GM19372 (cell line): ENCODE measurements around the gene SLC7A14.

Source experiments
- ATAC-seq: cut with Tn5 transposase; IDR thresholded peaks from one replicate; pipeline ENCODE4 v1.9.1; 2021; ENCODE audit warnings: mild to moderate bottlenecking, low read depth, moderate library complexity; ENCODE audit not compliant: unreplicated experiment

SLC7A14 gene

DNA sequence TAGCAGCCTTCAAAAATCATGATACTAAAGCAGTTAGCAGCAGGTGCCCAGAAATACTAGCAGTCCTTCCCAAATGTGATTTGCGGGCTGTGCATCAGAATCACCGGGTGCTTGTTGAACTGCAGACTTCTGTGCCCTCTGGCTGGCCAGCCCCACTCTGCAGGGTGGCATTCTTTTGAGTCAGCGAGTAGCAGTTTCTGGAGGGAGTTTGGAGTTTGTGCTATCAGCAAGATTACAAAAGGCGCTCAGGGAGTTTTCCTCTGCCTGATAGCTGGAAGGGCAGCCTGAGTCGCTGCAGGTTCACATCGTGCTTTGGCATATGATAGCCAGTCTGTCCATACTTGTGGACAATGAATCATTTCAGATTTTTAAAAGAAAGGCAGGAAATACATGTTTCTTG lies 109.6 kb downstream of the SLC7A14 start:
- ATAC-seq = no peak

DNA sequence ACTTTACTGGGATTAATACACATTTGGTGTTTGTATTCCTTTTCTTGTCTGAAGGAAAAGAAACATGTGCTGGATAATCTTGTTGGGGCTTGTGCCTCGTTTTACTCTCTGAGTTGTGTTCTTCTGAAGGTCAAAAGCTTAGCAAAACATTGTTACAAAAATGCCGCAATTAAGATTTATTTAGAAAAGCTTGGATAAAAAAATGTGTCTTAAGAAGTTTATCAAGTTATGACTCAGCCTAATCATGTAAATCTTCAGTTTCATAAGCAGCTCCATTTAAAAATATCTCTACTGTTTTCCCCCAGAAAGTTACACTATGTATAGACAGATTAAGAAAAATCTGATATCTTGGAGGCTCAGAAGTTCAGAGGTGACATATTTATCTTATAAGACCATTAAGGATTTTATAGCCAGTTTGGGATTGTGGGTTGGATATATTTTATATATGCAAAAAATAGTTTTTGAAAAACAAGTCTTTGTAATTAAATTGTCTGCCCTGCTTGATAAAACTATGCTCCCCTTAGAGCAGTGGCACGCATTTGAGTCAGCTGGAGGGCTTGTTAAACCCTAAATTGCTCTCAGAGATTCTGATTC lies 110.7 kb downstream of the SLC7A14 start:
- no peak for ATAC-seq

- ATAC-seq = no peak
Observed at GRCh38 chr3:170473358-170473757, 112.5 kb downstream of the SLC7A14 start.

GRCh38 chr3:170471149-170471548 lies 114.7 kb downstream of the SLC7A14 start:
- no peak for ATAC-seq

DNA sequence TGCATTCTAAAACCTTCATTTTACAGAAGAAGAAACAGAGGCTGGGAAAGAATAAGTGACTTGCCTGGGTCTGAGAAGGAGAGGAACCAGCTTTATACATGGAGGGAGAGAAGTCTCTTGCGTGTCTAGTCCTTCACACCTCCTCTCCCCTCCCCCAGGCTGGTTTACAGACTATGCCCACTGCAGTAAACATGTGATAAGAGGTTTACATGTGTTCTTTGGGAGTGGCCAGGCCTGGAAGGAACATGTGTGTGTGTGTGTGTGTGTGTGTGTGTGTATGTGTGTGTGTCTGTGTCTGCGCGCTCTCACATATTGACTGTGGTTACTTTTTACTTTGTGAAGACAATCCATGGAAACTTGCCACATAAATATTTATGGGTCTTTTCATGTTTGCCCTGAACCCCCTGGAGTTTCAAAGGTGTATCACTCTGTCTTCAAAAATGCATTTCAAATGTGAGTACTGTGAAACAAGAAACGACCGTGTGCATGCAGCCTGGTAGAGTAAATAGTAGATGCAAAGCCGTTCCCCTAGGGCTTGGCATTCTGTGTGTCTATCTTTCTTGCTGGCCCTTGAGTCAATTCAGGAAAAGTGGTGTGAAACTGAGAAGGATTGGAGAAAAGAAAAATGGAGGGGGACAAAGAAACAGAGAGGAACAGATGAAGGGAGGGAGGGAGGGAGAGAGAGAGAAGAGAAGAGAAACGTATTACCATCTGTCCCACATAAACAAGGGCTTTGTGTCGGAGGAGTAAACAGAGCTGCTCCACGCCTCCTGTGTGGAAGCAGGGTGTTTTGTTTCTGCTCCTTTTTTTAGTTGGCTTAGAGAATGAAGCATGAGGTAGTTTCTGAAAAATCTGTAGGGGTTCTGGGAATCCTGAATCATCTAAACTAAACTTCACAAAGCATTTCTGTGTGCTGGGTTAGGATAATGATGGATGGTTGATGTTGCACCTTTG lies 115.5 kb downstream of the SLC7A14 start:
- no peak for ATAC-seq

DNA sequence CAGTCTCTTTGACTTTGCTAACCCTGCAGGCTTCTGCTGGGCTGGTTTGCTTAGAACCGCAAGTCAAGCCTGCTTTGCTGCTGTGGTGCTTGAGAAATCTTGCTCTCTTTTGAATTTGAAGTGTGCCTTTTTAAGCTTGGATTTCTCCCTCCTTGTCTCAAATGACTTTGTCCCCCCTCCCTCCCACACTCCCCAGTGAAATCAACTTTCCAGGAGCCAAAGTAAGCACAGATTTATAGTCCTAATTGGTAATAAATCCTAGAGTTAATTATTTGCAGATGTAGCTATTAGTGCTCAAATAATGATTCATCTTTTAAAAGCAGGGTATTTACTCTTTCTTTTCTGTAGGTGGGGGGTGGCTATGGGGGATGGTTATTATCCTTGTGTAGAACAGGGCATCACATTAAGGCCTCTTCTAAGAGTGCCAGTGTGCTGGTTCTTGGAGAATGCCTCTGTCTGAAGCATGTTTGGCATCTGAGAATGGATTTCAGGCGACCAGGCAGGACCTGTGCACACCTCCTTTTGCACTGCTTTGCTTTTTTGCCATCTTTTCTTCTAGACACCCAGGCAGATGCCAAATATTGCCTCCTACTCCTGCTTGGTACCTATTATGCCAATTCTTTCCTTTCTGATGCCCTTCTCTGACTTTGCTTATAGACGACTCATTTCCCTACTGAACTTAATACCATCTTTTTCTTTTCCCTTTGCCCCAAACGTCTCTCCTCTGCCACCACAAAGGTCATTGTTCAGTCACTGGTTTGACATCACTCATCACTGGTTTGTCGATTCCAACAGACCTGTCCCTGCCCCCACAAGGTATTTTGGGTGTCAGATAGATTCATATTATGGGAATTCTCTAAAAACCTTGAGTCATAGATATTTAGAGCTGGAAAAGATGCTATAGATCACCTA lies 116.5 kb downstream of the SLC7A14 start:
- no peak for ATAC-seq

GRCh38 chr3:170467571-170468147 lies 118.2 kb downstream of the SLC7A14 start:
- no peak for ATAC-seq

GRCh38 chr3:170467007-170467406 lies 118.9 kb downstream of the SLC7A14 start:
- ATAC-seq = no peak

- ATAC-seq = no peak
Observed at GRCh38 chr3:170465955-170466354, 119.9 kb downstream of the SLC7A14 start.

DNA sequence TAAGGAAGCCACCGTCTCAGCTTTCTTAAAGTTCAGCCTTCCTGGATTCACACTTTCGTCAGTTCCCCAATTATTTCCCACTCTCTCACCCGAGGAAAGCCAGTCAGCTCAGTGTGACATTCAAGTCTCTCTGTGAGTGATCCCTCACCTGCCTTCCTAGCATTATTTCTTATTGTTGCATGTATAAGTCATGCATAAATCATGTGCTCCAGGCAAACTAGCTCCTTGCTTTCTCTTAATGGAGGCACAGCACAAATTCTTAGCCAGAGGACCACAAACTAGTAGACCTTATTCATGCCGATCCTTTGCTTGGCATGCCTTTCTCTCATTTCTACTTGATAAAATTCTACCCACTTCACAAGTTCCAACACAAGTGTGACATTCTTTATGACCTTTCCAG lies 122.9 kb downstream of the SLC7A14 start:
- ATAC-seq = no peak

GRCh38 chr3:170458285-170458684 lies 127.6 kb downstream of the SLC7A14 start:
- no peak for ATAC-seq

DNA sequence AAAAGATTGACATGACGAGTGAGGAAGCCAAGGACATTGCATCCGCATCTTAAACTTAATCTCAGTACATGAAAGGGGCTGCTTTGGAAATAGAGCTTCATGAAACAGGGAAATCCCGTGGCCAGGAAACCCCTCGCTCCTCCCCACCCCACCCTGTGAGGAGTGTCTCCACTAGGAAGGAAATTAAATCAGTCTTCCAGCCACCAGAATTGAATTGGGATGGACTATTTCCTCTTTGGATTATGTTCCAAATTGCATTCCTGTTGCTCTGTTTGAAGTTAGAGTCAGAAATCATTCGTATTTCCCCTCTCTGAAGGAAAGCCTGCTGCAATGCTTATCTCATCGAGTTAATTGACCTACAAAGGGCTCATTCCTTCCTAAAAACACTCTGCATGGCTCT lies 131.4 kb downstream of the SLC7A14 start:
- ATAC-seq = no peak

- ATAC-seq = no peak
Observed at GRCh38 chr3:170450039-170450438, 135.8 kb downstream of the SLC7A14 start.

DNA sequence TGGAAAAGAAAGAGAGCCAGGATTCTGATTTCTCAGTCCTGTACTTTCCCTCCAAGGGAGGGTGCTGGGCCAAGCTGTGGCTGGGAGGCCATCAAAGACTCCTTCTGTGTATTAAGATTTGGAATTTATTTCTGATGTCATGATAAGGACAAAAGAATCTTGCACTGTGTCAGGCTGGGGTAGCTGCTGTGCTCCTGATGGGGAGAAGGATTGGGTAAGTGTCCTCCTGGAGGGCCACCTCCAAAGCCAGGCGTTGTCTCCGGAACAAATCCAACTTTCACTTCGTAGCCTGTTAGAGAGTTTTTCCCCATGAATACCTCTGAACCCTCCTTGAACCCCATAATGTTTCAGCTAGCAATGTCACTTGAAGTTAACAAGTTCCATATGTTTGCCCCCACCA lies 137.3 kb downstream of the SLC7A14 start:
- ATAC-seq = no peak

- ATAC-seq = no peak
Observed at GRCh38 chr3:170443457-170443856, 142.4 kb downstream of the SLC7A14 start.

DNA sequence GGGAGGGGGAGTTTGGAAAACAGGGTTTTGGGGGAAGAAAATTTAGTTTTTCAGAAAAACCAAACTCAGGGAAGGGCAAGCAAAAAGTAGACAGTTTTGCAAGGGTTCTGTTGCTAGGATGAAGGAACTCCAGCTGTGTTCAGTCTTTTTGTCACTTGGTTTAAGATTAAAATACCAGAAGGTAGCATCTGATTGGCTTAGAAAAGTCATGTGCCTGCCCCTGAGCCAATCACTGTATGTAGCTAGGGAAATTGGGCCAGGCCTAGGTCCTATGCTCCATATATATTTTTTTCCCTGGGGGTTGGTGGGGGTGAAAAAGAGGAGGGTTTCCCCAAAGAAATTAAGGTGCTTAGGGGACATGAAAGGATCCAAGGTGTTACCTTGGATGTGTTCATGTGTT lies 142.9 kb downstream of the SLC7A14 start:
- no peak for ATAC-seq

- ATAC-seq = no peak
Observed at GRCh38 chr3:170441412-170441811, 144.5 kb downstream of the SLC7A14 start.

- no peak for ATAC-seq
Observed at GRCh38 chr3:170440344-170440743, 145.5 kb downstream of the SLC7A14 start.

DNA sequence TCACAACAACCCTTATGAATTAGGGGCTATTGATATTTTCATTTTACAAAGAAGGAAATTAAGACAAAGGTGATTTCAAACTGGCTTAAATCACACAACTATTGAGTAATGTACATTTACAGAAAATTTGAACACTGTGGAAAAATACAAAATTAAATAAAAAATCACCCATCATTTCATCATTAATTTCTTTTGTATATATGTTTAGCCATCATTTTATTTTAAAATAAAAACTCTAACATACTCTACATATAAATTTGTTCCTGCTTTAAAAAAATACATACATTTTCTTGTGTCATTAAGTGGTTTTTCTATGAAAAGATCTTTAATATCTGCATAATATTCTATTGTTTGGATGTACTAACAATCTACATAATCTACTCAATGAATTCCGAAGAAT lies 147.0 kb downstream of the SLC7A14 start:
- no peak for ATAC-seq

- no peak for ATAC-seq
Observed at GRCh38 chr3:170437696-170438407, 148.0 kb downstream of the SLC7A14 start.
